Measurements from ENCODE around the gene FAM117B.

- TF ChIP-seq CTCF (conservative IDR thresholded peaks at IDR 0.05) (no peak), ZFX (IDR thresholded peaks at IDR 0.05) (no peak)
These were observed 10.6 kb upstream of the FAM117B start for GRCh38 chr2:202624133-202624532.

All from C4-2B (cell line).